GM21390 (cell line): ENCODE data around the gene ASTN2.
A peak's percentile ranks its signal among the peaks of the same experiment; 100 is the strongest.

Experiments used
- ATAC-seq: cut with Tn5 transposase; IDR thresholded peaks from one replicate; pipeline ENCODE4 v1.9.1; 2021; ENCODE audit not compliant: unreplicated experiment

Gene ASTN2

DNA sequence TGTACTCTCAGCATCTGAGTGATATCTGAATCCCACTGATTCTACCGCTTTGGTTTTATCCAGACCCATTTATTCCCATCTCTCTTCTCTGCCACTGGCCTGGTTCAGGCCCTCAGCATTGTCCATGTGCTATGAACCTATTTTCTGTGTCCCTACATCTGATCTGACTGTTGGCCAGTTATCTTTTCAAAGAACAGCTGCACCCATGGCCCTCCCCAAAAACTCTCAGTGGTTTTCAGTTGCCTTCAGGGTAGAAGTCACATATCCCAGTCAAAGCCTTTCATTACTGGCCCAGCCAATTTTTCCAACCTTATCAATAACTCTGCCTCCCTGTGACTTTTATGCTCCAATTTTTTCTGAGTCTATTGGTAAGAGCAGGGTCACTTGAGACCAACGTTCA lies 430.7 kb downstream of the ASTN2 start:
- ATAC-seq, result no peak

DNA sequence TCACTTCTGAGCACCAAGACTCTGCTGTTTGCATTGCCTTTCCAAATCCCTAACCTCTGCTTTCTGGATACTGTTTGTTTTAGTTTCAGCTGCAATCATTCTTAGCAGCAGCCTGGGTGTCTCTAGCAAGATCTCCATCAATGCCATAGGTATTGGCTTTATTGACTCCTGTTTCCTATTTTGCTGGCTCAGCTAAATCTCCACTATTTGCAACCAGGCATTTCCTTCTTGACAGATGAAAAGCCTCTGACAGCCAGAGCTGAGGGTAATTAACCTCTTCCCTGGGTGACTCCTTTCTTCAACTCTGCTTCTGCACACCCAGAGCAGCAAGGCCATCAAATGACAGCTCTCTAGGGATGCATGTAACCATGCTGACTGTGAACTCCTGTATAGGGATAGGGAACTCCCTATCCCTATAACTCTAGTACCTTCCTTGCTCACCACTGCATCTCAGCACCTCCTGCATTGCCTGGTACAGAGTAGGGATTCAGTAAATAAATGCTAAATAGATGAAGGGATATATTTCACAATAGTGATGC lies 434.2 kb downstream of the ASTN2 start:
- ATAC-seq, result no peak

DNA sequence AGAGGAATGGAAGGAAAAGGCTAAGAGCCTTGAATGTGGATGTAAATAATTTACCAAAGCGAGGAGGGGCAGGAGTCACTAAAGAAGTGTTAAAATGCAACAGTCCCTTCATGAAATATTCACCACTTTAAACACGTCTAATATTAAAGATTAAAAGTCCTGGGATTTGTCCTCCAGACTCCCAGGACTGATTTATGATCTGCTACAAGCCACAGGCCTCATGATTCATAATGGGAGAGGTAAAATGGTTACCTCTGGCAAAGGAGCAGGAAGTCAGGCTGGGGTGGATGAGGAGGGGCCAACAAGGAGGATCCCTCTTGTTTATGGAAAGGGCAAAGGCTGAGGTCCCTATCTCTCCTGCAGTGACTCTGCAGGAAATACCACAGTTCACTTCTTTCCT lies 435.4 kb downstream of the ASTN2 start:
- ATAC-seq, result no peak

DNA sequence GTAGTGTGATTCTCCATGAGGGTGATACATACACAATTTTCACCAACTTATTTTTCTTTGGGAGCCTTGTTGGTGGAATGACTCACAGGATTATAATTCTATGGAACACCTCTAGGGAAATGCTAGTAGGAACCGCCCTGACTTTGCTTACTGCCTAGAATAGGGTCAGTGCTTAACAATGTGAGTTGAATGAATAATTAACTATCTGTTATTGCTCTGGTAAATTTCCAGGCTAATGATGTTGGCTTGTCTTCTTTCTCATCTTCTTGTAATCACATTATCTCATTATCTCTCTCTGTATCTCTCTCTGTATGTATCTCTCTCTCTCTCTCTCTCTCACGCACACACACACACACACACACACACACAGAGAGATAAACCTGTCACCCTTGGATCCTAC lies 436.7 kb downstream of the ASTN2 start:
- no peak for ATAC-seq

DNA sequence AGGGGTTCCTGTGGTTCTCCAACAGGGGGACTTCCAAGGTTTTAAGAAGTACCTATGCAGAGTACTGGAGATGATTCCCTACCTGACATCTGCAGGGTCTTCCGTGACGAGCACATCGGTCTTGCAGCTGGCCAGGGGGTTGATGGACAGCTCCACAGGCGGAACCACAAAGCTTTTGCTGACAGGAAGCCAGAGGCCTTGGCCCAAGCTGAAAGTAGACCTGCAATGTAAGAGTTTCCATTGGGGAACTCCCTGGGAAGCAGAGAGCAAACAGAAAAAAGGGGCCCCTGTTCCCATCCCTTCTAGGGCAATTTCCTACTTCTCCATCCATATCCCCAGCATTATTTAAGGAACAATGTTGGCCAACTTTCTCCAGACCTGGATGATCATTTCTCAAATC lies 439.7 kb downstream of the ASTN2 start:
- ATAC-seq, result no peak

DNA sequence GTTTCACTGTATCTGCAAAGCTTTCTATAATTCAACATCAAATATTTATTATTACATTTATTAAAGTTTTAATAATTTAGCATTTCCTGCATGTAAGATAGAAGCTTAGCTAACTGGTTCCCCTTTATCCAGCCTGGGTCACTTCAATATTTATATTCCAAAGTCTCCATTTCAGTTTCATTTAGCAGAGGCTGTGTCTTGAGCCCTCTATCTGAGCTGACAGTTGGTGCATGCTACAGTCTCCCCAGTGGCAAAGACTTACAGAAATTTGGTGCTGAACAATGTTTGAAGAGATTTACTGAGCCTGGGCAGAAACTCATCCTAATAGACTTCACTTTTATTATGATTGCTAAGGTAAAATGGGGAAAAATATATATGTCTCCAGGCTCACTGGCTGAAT lies 448.7 kb downstream of the ASTN2 start:
- no peak for ATAC-seq

DNA sequence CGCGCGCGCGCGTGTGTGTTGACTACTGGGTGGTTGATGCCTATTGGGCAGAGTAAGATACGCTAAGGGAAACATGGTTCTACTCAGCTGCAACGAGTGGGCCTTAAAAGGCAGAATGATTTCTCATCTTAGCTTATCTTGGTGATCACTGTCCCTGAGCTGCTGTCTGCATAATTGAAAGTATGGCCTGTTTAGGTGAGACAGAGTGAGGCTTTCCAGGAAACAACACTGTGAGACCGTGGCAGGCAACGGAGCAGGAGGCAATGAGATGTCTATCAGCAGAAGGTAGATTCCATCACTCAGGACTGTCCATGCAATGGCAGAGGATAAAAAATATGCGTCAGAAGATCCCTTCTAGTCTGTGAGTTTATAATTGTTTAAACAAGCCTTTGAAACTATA lies 450.6 kb downstream of the ASTN2 start:
- ATAC-seq, result no peak

DNA sequence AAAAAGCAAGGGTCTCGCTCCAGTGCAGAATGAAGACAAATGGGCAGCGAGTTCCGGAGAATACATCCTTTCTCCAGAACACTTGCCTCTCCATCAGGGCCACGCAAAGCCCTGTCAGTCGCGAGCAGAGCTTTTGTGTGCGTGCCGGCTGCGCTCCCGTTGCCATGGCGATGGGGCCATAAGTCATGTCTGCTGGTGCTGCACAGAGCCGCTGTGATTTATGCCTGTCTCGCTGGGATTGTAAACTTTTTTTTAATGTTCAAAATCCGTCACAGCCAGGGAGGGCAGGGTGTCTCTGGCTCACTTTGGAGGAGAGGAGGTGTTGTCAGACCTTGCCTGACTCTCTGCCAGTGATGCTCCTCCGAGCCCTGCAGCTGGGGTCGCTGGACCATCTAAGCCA lies 455.0 kb downstream of the ASTN2 start:
- ATAC-seq, result no peak

DNA sequence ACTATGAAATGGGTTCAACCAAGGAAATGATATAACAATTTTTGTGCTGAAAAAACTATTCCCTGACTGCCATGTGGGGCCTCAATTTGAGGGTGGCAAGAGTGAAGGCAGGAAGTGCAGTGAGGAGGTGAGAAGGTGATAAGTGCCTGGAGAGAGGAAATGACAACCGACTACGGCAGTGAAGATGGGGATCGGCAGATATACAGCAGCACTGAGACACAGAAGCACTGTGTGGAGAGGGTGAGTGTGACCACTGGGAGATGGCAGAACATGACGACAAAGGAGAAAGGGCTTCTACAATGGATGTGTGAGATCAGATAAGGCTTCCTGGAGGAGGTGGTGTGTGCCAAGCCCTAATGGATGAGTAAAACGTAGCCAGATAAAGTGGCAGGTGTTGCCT lies 456.0 kb downstream of the ASTN2 start:
- no peak for ATAC-seq

DNA sequence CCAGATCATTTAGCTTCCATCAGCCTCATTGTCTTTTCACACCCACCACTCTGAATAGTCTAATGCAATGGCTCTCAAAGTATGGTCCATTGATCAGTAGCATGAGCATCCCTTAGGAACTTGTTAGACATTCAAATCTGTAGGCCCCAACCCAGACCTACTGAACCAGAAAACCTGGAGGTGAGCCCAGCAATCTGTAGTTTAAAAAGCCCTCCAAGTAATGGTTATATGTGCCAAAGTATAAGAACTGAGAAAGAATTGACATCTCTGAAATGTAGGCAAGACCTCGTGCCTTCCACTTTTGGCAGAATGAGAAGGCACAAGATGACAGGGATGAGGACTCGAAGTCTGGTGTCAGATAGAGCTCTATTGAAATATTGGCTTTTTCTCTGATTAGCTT lies 460.1 kb downstream of the ASTN2 start:
- no peak for ATAC-seq

DNA sequence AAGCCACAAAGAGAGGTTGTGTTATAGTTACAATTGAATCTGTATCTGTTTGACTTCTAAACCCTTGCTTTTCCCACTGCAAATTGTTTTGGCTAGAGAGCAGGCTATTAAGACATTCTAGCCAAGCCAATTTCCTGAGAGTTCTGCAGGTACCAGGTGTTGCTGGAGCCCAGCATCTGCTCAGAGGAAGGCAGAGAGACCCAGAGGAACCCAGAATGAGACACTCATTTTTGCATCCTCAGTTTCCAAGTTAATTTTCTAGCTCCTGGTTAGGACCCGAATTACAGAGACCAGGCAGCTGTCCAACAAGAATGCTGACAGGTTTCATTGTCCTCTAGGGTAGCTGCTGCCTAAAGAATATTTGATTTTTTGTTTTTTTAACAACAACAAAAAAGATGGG lies 461.6 kb downstream of the ASTN2 start:
- no peak for ATAC-seq

DNA sequence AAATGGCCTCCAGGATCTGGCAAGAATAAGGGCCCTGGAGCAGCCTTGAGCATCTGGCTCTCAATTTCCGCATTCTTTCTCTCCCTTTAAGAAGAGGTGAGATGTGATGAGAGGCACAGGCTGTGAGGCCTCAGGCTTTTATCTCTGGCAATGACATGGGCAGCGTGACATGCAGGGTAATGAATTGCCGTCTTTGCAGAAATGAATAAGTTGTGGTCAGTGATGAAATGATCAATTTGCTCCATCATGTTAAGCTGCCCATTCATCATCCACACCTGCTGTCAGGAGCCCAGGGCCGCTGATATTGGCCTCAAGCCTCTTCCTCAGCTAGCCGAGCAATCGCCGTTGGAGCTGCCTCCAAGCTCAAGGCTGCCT lies 462.4 kb downstream of the ASTN2 start:
- no peak for ATAC-seq

DNA sequence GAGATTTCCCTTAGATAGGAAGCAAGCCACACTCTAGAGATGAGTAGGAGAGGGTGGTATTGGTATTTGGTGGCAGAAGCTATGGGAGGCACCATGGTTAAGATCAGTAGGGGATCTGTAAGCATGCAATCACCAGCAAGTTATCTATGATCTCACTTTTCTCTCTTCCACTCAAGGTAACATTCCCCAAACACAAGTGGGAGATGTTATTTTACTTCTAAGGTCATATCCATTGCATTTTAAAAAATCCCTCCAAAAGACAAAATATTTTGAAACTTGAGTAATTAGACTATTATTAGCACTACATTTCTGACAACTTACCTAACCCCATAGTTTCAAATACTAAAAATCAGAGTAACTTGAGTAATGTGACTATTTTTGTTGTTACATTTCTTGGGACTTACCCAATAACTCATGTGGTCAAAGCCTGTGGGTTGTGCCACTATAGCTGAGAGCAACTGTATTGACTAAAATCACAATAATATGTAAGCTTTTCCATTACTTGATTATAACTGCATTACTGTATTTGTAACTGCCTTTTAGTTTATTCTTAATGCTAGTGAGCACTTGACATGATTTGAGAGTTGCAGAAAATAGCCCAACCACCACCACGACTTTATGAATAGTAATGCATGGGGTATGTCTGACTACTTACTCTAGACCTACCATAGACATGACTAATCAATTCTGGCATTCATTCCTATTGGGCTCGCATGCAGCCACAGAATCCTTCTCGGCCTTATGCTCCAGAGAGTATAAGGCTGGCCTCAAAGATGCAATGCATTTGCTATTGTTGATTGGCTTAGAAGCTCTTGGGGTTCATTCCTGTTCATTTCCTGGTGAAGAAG lies 463.0 kb downstream of the ASTN2 start:
- peak; percentile 68 for ATAC-seq

DNA sequence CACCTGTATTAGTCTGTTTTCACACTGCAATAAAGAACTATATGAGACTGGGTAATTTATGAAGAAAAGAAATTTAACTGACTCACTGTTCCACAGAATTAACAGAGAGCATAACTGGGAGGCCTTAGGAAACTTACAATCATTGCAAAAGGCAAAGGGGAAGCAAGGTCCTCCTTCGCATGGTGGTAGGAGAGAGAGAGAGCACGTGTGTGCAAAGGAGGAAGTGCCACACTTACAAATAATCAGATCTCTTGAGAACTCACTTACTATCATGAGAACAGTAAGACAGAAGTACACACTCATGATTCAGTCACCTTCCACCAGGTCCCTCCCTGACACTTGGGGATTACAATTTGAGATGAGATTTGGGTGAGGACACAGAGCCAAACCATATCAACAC lies 469.0 kb downstream of the ASTN2 start:
- ATAC-seq, result no peak

DNA sequence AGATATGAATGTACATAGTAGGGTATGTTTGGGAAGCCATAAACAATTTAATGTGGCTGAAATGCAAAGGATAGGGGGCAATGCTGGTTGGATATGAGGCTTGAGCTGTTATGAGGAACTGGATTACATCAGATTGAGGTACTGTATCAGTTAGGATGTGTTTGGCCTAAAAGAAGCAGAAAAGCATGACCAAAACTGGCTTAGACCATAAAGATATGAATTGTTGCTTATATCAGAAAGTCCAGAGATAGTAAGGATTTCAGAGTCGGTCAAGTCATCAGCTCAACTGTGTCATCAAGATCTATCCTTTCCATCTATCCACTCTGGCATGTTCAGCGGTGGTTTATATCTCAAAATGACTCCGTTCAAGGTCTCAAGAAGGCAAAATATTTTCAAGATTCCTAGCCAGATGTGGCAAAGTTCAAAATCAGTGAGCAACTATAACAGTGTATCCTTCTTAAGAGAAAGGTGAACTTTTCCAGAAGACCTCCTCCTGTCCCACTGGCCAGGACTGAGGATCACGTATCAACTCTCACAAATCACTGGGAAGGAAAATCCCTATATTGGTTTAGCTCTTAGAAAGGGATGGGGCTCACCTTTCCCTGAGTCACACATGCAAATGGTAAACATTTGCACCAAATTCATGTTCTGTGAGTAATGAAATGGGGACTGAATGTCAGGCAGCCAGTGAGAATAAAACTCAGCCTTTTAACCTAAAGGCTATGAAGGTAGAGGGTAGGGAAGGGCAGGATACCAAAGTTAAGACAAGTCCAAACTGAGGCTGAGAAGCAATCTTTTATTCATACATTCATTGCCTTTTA lies 469.9 kb downstream of the ASTN2 start:
- no peak for ATAC-seq

DNA sequence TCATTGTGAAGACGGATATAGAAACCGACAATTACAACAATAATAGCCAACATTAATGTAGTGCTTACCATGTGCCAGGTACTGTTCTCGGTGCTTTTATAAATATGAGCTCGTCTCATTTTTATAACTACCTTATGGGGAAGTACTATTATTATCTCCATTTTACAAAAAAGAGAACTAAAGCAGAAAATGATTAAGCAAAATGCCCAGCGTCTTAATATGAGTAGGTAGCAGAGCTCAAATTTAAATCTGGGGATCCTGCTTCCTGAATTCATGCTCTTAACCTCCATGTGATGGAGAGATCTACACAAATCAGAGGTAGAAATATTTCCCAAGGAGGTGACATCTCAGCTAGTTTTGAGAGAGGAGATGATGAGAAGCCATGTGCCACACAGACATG lies 470.9 kb downstream of the ASTN2 start:
- no peak for ATAC-seq

DNA sequence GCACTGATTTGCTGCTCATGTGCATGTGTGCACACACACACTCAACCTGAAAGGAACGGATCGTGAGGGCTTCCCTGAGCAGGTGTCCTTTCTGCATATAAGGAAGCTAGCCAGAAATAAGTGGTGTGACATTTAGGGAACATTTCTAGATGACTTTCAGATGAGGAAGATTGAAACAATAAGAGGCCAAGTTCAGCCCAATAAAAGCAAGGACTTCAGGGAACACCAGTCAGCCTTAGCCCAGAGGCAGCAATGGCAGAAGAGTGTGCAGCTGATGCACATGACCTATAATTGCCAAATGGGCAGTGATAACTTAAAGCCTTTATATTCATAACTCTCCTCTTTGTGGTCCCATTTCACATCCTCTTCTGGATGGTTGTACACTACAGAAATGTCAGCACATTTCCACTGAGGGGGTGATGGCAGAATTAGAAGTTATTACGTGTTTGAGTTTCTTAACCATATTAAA lies 472.2 kb downstream of the ASTN2 start:
- peak; percentile 59 for ATAC-seq

DNA sequence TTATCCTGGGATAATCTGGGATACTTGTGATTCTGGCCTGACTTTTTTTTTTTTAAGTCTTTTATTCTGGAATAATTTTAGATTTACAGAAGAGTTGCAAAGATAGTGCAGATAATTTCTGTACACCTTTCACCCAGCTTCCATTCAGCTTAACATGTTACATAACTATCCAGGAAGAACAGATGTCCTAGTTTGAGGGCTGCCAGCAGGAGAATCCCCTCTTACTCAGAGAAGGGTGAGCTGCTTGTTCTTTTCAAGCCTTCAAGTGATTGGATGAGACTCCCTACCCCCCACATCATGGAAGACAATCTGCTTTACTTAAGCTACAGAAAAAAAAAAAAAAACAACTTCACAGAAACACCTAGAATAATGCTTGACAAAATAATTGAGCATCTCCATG lies 473.6 kb downstream of the ASTN2 start:
- ATAC-seq, result no peak

DNA sequence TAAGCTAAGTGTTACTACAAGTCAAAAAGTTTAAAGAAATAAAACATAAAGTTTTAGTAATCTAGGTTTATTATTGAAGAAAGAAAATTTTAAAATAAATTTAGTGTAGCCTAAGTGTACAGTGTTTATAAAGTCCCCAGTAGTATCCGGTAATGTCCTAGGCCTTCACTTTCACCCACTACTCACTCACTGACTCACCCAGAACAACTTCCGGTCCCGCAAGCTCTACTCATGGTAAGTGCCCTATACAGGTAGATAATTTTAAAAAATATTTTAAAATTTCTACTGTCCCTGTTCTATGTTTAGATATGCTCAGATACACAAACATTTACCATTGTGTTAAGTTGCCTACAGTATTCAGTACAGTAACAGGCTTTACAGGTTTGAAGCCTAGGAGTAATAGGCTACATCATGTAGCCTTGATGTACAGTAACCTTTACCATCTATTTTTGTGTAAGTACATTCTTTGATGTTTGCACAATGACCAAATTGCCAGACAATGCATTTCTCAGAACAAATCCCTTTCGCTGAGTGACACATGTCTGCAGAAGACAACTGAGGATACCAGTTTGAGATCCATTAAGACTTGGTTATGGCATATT lies 474.1 kb downstream of the ASTN2 start:
- no peak for ATAC-seq

DNA sequence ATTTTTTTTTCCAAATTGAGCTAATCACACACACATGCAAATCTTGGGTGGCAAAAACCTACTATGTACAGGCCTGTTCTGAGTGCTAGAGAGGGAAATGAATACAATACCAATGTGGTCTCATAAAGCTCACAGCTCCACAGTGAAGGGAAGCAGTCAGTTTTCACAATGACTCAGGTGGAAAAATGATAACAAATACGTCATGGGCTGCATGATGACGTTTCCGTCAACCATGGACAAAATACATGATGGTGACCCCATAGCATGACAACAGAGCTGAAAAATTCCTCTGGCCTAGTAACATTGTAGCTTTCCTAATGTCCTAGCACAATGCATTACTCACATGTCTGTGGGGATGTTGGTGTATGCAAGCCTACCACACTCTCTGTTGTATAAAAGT lies 475.2 kb downstream of the ASTN2 start:
- ATAC-seq, result no peak

DNA sequence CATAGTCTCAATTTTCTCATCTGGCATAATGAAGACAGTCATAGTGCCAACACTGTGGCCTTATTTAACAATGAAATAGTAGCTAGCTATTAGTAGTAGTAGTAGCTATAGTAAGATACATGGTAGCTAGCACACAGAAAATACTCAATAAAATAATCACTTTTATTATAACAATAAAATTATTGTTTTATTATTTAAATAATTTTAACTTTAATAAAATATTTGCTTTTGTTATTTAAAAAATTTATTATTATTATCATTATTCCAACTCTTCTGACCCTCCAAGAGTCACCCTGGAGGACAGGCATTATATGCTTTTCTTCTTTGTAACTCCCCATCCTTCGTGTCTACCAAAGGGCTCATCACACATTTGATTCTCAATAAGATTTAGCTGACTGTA lies 475.7 kb downstream of the ASTN2 start:
- ATAC-seq, result no peak

DNA sequence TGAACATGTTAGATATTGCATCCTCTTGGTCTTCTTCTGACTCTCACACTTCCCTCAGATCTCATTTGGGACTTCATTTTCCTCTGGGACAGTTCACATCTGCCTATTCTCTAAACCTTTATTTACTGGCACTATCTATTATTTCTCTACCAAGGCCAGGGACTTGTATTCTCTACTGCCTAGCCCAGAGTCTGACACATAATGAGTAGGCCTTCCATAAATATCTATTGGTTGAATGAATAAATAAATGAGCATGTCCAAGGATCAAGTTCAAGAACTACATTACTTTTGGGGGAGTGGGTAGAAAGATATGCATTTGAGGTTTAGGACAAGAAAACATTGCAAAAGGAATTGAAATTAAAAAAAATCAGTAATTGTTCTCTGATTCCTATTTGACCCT lies 477.5 kb downstream of the ASTN2 start:
- ATAC-seq, result no peak
